ENCODE results near the gene DPEP1. TPM values are rescaled to one million over a fixed set of nuclear protein-coding genes. Genes with fewer than 3 reads are reported as not detected.

The DPEP1 gene
- total and polyA plus RNA-seq, 2 donors (not counting 1 experiment from before 2014, with no cell fraction given): not detected

- peaks cover 0 to 9% (median 0%) of the 10 kb centered on the region in 3 donors for H3K9me3 ChIP-seq (ENCODE audit: control extremely low read depth in 1 of 3, control insufficient read depth in 2 of 3, insufficient read depth in 1 of 3, low read length in 2 of 3)
- no peaks in the 10 kb centered on the region for H3K9me3 Mint-ChIP-seq (ENCODE audit: insufficient read depth)
- no peak overlapping the region for H3K9ac ChIP-seq (ENCODE audit: low read length)
- H3K4me1 ChIP-seq (ENCODE audit: control insufficient read depth in 2 of 2, insufficient read depth in 2 of 2, low read length in 2 of 2): no peaks in the 10 kb centered on the region
- no peak overlapping the region for H3K4me3 Mint-ChIP-seq
- WGBS (ENCODE audit: insufficient coverage): 97% methylated on average over 22 of the region's 26 CpGs
- no peak overlapping the region for H3K27ac Mint-ChIP-seq
- no peaks in the 10 kb centered on the region for H3K27me3 Mint-ChIP-seq
- no peaks in the 10 kb centered on the region for H4K20me1 ChIP-seq (ENCODE audit: control insufficient read depth, insufficient read depth, low read length, poor library complexity, severe bottlenecking)
- H2AFZ ChIP-seq (ENCODE audit: insufficient read depth, low read depth, low read length, poor library complexity, severe bottlenecking): no peak overlapping the region
- H3K79me2 ChIP-seq (ENCODE audit: control insufficient read depth, insufficient read depth, low read length): no peaks in the 10 kb centered on the region
- H3K36me3 ChIP-seq (replicated peaks in 1 of 2; ENCODE audit: control extremely low read depth in 1 of 2, control insufficient read depth in 1 of 2, extremely low read depth in 1 of 2, insufficient read depth in 2 of 2, low read length in 1 of 2): no peaks in the 10 kb centered on the region
- CTCF ChIA-PET: no interaction called here
- H3K27ac ChIP-seq (ENCODE audit: low read length in 2 of 2): no peak overlapping the region
- H3K4me3 ChIP-seq (ENCODE audit: control extremely low read depth in 1 of 5, extremely low read depth in 1 of 5, insufficient read depth in 1 of 5, low read depth in 2 of 5, low read length in 4 of 5): no peak overlapping the region
- no peak overlapping the region for H3K4me2 ChIP-seq (replicated peaks; ENCODE audit: low read depth, low read length, poor library complexity, severe bottlenecking)
- H3K27me3 ChIP-seq (replicated peaks in 1 of 4; ENCODE audit: control extremely low read depth in 1 of 4, control insufficient read depth in 3 of 4, insufficient read depth in 4 of 4, low read length in 3 of 4): no peaks in the 10 kb centered on the region
- POLR2A ChIA-PET: no interaction called here
- TF ChIP-seq EZH2 (IDR thresholded peaks at IDR 0.05; ENCODE audit: borderline replicate concordance, insufficient read depth, low read depth, low read length, poor library complexity, severe bottlenecking): no peak
- no peak for TF ChIP-seq CTCF (IDR thresholded peaks at IDR 0.05)
- ATAC-seq (ENCODE audit: low read depth): no peak
- intact Hi-C loops (cut with micrococcal nuclease): no loop called here
- DNase-seq: no peak
- no peaks in the 10 kb centered on the region for H3K4me1 Mint-ChIP-seq
These were observed 24.9 kb upstream of the DPEP1 start for GRCh38 chr16:89588413-89589109.

- no peak for ATAC-seq (ENCODE audit: low read depth)
- H3K27me3 ChIP-seq (replicated peaks in 1 of 4; ENCODE audit: control extremely low read depth in 1 of 4, control insufficient read depth in 3 of 4, insufficient read depth in 4 of 4, low read length in 3 of 4): no peaks in the 10 kb centered on the region
- no peaks in the 10 kb centered on the region for H3K36me3 ChIP-seq (replicated peaks in 1 of 2; ENCODE audit: control extremely low read depth in 1 of 2, control insufficient read depth in 1 of 2, extremely low read depth in 1 of 2, insufficient read depth in 2 of 2, low read length in 1 of 2)
- no peaks in the 10 kb centered on the region for H3K79me2 ChIP-seq (ENCODE audit: control insufficient read depth, insufficient read depth, low read length)
- TF ChIP-seq EZH2 (IDR thresholded peaks at IDR 0.05; ENCODE audit: borderline replicate concordance, insufficient read depth, low read depth, low read length, poor library complexity, severe bottlenecking) (no peak), CTCF (IDR thresholded peaks at IDR 0.05) (no peak)
- H3K9me3 ChIP-seq (ENCODE audit: control extremely low read depth in 1 of 3, control insufficient read depth in 2 of 3, insufficient read depth in 1 of 3, low read length in 2 of 3): peaks cover 0 to 9% (median 0%) of the 10 kb centered on the region in 3 donors
- H3K4me2 ChIP-seq (replicated peaks; ENCODE audit: low read depth, low read length, poor library complexity, severe bottlenecking): no peak overlapping the region
- no peaks in the 10 kb centered on the region for H4K20me1 ChIP-seq (ENCODE audit: control insufficient read depth, insufficient read depth, low read length, poor library complexity, severe bottlenecking)
- H2AFZ ChIP-seq (ENCODE audit: insufficient read depth, low read depth, low read length, poor library complexity, severe bottlenecking): no peak overlapping the region
- no peak overlapping the region for H3K9ac ChIP-seq (ENCODE audit: low read length)
- H3K4me3 ChIP-seq (ENCODE audit: control extremely low read depth in 1 of 5, extremely low read depth in 1 of 5, insufficient read depth in 1 of 5, low read depth in 2 of 5, low read length in 4 of 5): no peak overlapping the region
- ChIA-PET POLR2A (no interaction called here), CTCF (no interaction called here)
- no peak for DNase-seq
- no peaks in the 10 kb centered on the region for H3K4me1 ChIP-seq (ENCODE audit: control insufficient read depth in 2 of 2, insufficient read depth in 2 of 2, low read length in 2 of 2)
- intact Hi-C loops (cut with micrococcal nuclease): no loop called here
- Mint-ChIP-seq H3K4me1 (no peaks in the 10 kb centered on the region), H3K4me3 (no peak overlapping the region), H3K27me3 (no peaks in the 10 kb centered on the region), H3K27ac (no peak overlapping the region), H3K9me3 (ENCODE audit: insufficient read depth) (no peaks in the 10 kb centered on the region)
- 93% methylated on average over 16 of the region's 21 CpGs for WGBS (ENCODE audit: insufficient coverage)
- H3K27ac ChIP-seq (ENCODE audit: low read length in 2 of 2): no peak overlapping the region
These were observed 24.1 kb upstream of the DPEP1 start for GRCh38 chr16:89589241-89589926.
